ENCODE results near the gene S100A13. TPM values are rescaled to one million over a fixed set of nuclear protein-coding genes. Genes with fewer than 3 reads are reported as not detected.
"Not testable (repeated sequence)": the region's sequence is repeated elsewhere in the genome, so short reads cannot be mapped to it uniquely, and the experiment has no call there.

S100A13 gene
- total RNA-seq, 1 experiment from 2014 or later, result 120 TPM

DNA sequence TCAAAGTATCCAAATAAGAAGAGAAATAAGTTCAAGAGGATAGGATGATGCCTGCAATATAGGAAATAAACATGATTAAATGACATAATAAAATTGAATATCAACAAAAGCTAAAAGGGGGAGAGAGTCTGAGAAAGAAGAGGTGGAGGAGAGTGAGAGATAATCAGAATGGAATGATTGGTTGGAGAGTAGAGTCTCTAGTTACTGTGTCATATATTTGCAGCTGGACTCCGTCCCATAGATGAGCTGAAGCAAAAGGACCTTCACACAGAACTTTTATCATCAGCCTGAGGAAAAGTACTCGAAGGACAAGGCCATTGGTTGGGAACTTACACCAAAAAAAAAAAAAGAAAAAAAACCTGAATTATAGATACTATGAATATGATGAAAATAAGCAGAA lies 38.8 kb downstream of the S100A13 start:
- Histone ChIP-seq H4K20me1 (ENCODE audit: insufficient read depth) (no peaks in the 10 kb centered on the region), H3K36me3 (ENCODE audit: low read depth) (no peaks in the 10 kb centered on the region), H3K4me3 (no peak overlapping the region), H3K9me3 (ENCODE audit: insufficient read depth, low read depth) (no peaks in the 10 kb centered on the region), H3K4me2 (no peak overlapping the region), H3K4me1 (replicated peaks; ENCODE audit: insufficient read depth) (peaks cover 17% of the 10 kb centered on the region), H3K27ac (no peak overlapping the region), H2AFZ (no peak overlapping the region), H3K79me2 (ENCODE audit: low read depth) (no peaks in the 10 kb centered on the region), H3K9me2 (ENCODE audit: insufficient read depth) (no peaks in the 10 kb centered on the region), H3K27me3 (ENCODE audit: insufficient read depth, low read depth) (no peaks in the 10 kb centered on the region), H3F3A (ENCODE audit: insufficient read depth, low read depth) (peaks cover 8% of the 10 kb centered on the region; the same call in 1 of the 2 replicates)
- BruUV-seq (replicated peaks), result no TSS peak
- intact Hi-C loops (cut with micrococcal nuclease; ENCODE audit: unreplicated experiment), result no loop called here
- POLR2A ChIA-PET (ENCODE audit: unreplicated experiment), result interaction anchor here (0.6 to 0.7 kb wide), 2 partner anchors 35 to 56 kb away, joined by 3 to 12 read pairs; no protein-coding TSS in a partner anchor
- CTCF ChIA-PET, result no interaction called here
- no peak for DNase-seq
- no peak for TF ChIP-seq EZH2 (IDR thresholded peaks at IDR 0.05; ENCODE audit: low read depth)
- TF ChIP-seq, protein P1, sequence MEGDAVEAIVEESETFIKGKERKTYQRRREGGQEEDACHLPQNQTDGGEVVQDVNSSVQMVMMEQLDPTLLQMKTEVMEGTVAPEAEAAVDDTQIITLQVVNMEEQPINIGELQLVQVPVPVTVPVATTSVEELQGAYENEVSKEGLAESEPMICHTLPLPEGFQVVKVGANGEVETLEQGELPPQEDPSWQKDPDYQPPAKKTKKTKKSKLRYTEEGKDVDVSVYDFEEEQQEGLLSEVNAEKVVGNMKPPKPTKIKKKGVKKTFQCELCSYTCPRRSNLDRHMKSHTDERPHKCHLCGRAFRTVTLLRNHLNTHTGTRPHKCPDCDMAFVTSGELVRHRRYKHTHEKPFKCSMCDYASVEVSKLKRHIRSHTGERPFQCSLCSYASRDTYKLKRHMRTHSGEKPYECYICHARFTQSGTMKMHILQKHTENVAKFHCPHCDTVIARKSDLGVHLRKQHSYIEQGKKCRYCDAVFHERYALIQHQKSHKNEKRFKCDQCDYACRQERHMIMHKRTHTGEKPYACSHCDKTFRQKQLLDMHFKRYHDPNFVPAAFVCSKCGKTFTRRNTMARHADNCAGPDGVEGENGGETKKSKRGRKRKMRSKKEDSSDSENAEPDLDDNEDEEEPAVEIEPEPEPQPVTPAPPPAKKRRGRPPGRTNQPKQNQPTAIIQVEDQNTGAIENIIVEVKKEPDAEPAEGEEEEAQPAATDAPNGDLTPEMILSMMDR (conservative IDR thresholded peaks at IDR 0.05), result no peak

DNA sequence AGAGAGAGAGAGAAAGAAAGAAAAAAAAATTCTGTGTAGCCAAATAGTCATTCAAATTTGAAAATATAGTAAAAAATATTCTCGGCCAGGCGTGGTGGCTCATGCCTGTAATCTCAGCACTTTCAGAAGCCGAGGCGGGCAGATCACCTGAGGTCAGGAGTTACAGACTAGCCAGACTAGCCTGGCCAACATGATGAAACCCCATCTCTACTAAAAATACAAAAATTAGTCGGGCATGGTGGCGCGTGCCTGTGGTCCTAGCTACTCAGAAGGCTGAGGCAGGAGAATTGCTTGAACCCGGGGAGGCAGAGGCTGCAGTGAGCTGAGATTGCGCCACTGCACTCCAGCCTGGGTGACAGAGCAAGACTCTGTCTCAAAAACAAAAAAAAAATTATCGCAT lies 39.3 kb downstream of the S100A13 start:
- H3K36me3 ChIP-seq (ENCODE audit: low read depth); DNase-seq; intact Hi-C loops (cut with micrococcal nuclease; ENCODE audit: unreplicated experiment); CTCF ChIA-PET; H3K79me2 ChIP-seq (ENCODE audit: low read depth); H3K27ac ChIP-seq; H3K9me3 ChIP-seq (ENCODE audit: insufficient read depth, low read depth); H3K27me3 ChIP-seq (ENCODE audit: insufficient read depth, low read depth); H3K4me3 ChIP-seq; H2AFZ ChIP-seq; H3K9me2 ChIP-seq (ENCODE audit: insufficient read depth); H3K4me2 ChIP-seq; H3F3A ChIP-seq (ENCODE audit: insufficient read depth, low read depth); BruUV-seq (replicated peaks); H4K20me1 ChIP-seq (ENCODE audit: insufficient read depth): not testable (repeated sequence)
- H3K4me1 ChIP-seq (replicated peaks; ENCODE audit: insufficient read depth), result peaks cover 17% of the 10 kb centered on the region
- POLR2A ChIA-PET (ENCODE audit: unreplicated experiment), result interaction anchor here (0.6 to 0.7 kb wide), 3 partner anchors 36 to 146 kb away, joined by 3 to 12 read pairs (median 3); no protein-coding TSS in a partner anchor

DNA sequence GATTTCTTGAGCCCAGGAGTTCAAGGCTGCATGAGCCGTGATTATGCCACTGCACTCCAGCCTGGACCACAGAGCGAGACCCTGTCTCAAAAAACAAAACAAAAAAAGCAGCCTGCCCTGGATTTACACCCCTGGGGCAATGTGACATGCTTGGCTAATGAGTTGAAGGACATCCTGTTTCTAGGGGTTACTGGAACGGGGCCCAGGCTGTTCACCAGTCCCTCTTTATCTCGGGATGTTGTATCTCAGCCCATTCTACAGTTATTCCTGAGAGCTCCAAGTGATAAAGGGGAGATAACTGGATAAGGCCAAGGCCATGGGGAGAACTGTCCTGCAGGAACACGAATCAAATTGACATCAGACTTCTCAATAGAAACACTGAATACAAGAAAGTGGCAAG lies 40.0 kb downstream of the S100A13 start:
- Histone ChIP-seq H3K9me3 (ENCODE audit: insufficient read depth, low read depth) (no peaks in the 10 kb centered on the region), H2AFZ (no peak overlapping the region), H3K4me2 (no peak overlapping the region), H3K4me1 (replicated peaks; ENCODE audit: insufficient read depth) (peaks cover 17% of the 10 kb centered on the region), H4K20me1 (ENCODE audit: insufficient read depth) (no peaks in the 10 kb centered on the region), H3F3A (ENCODE audit: insufficient read depth, low read depth) (no peaks in the 10 kb centered on the region; the same call in 1 of the 2 replicates), H3K9me2 (ENCODE audit: insufficient read depth) (no peaks in the 10 kb centered on the region), H3K36me3 (ENCODE audit: low read depth) (no peaks in the 10 kb centered on the region), H3K79me2 (ENCODE audit: low read depth) (no peaks in the 10 kb centered on the region), H3K27me3 (ENCODE audit: insufficient read depth, low read depth) (no peaks in the 10 kb centered on the region), H3K27ac (no peak overlapping the region), H3K4me3 (no peak overlapping the region)
- ChIA-PET CTCF (no interaction called here), POLR2A (ENCODE audit: unreplicated experiment) (interaction anchor here (0.7 kb wide), 1 partner anchor 146 kb away, joined by 3 read pairs; no protein-coding TSS in a partner anchor)
- TF ChIP-seq, protein P1 (conservative IDR thresholded peaks at IDR 0.05), result no peak
- no peak for TF ChIP-seq EZH2 (IDR thresholded peaks at IDR 0.05; ENCODE audit: low read depth)
- no peak for DNase-seq
- BruUV-seq (replicated peaks), result no TSS peak
- intact Hi-C loops (cut with micrococcal nuclease; ENCODE audit: unreplicated experiment), result no loop called here

DNA sequence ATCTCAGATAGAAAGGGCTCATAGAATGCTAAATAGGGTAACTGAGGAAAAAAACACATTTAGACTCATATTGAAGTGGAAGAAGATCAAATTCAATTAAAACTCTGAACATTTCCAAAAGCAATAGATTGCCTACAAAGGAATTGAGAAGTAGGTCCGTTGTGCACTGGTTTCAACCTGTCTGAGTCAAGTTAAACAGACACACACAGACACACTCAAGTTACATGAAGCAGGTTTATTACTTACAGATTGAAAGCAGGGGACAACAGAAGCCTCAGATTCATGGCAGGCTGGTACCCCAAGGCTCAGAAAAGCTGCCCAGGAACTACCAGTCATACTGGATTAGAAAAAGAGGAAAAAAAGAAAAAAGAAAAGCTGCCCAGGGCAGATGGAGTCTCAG lies 41.0 kb downstream of the S100A13 start:
- no peaks in the 10 kb centered on the region for H3K9me2 ChIP-seq (ENCODE audit: insufficient read depth)
- H4K20me1 ChIP-seq (ENCODE audit: insufficient read depth), result no peaks in the 10 kb centered on the region
- H3K9me3 ChIP-seq (ENCODE audit: insufficient read depth, low read depth), result no peaks in the 10 kb centered on the region
- H3K36me3 ChIP-seq (ENCODE audit: low read depth), result no peaks in the 10 kb centered on the region
- H3K4me2 ChIP-seq, result no peak overlapping the region
- POLR2A ChIA-PET (ENCODE audit: unreplicated experiment), result interaction anchor here (0.7 kb wide), 2 partner anchors 41 to 155 kb away, joined by 14 to 34 read pairs; partner anchors contain the start of gene S100A4
- H3F3A ChIP-seq (ENCODE audit: insufficient read depth, low read depth), result no peaks in the 10 kb centered on the region; the same call in 1 of the 2 replicates
- no peaks in the 10 kb centered on the region for H3K27me3 ChIP-seq (ENCODE audit: insufficient read depth, low read depth)
- no TSS peak for BruUV-seq (replicated peaks)
- no peak for DNase-seq
- H3K4me1 ChIP-seq (replicated peaks; ENCODE audit: insufficient read depth), result peaks cover 17% of the 10 kb centered on the region
- CTCF ChIA-PET, result no interaction called here
- no peak overlapping the region for H2AFZ ChIP-seq
- H3K4me3 ChIP-seq, result no peak overlapping the region
- intact Hi-C loops (cut with micrococcal nuclease; ENCODE audit: unreplicated experiment), result no loop called here
- TF ChIP-seq, protein P1 (conservative IDR thresholded peaks at IDR 0.05), result no peak
- TF ChIP-seq EZH2 (IDR thresholded peaks at IDR 0.05; ENCODE audit: low read depth), result no peak
- H3K79me2 ChIP-seq (ENCODE audit: low read depth), result no peaks in the 10 kb centered on the region
- H3K27ac ChIP-seq, result no peak overlapping the region

Data from PC-9 (cell line).